HG03280 (cell line): ENCODE data around the gene AKR1C2.
"Not testable (repeated sequence)": the region's sequence is repeated elsewhere in the genome, so short reads cannot be mapped to it uniquely, and the experiment has no call there.

ENCODE experiments used
- ATAC-seq: cut with Tn5 transposase; IDR thresholded peaks from one replicate; pipeline ENCODE4 v1.9.1; 2021; ENCODE audit warnings: mild to moderate bottlenecking, moderate library complexity; ENCODE audit not compliant: unreplicated experiment

The AKR1C2 gene

DNA sequence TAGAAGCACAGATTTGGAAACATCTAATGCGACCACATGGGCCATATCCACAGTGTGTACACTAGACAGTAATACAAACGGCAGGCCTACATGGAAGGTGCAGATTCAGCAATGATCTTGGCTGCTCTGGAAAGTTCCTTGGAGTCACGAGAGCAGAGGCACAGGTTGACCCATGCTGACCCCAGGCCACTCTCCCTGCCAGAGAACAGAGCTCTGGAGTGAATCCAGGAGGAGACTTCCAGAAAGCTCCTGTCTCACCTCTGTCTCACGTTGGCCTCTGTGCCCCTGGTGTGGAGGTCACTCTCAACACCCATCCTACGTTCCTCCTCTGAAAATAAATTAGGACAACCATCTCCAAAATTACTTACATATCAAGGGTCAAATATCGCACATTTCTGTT, 12.2 kb downstream of the AKR1C2 start:
- ATAC-seq, result not testable (repeated sequence)

DNA sequence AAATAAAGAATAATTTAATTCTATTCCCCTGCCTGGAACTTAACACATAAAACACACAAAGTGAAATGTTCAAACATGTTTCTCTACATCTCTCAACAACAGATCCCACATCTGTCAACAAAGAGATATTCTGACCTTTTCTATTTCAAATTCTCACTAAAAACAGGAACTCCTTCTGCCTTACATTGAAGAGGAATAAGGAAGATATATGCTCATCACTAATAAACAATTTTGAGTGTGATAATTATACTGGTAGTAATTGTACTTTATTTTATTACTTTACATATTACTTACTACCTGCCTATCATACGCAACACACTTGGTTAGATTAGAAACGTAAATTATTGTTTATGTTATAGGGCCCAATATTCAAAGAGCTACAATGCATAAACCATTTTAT, 13.4 kb downstream of the AKR1C2 start:
- no peak for ATAC-seq

DNA sequence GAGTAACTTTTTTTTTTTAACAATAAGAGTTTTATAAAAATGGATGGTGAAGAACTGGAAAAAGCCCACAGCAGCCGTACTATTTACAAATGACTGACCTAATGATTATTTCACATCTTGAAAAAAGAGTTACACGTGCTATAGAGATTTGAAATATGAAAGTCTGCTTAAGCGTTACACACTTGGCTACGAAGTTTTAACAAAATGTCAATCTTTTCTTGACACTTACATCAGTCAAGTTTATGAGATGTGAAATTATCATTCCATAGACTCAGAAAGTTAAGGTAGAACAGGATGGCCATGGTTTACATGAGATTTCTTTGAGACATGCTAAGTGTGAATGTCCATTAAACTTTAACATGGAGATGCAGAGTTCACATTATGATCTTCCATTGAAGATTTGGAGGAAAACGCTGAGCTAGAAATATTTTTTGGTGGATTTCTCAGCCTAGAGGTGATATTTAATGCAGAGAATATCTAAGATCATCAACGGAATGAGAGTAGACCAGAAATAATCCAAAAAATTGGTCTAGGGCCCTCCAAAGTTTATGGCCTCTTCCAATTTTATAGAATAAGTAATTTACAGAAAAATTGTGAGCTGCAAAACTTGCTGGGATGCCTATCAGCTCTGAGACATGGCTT, 15.5 kb downstream of the AKR1C2 start:
- ATAC-seq, result not testable (repeated sequence)

DNA sequence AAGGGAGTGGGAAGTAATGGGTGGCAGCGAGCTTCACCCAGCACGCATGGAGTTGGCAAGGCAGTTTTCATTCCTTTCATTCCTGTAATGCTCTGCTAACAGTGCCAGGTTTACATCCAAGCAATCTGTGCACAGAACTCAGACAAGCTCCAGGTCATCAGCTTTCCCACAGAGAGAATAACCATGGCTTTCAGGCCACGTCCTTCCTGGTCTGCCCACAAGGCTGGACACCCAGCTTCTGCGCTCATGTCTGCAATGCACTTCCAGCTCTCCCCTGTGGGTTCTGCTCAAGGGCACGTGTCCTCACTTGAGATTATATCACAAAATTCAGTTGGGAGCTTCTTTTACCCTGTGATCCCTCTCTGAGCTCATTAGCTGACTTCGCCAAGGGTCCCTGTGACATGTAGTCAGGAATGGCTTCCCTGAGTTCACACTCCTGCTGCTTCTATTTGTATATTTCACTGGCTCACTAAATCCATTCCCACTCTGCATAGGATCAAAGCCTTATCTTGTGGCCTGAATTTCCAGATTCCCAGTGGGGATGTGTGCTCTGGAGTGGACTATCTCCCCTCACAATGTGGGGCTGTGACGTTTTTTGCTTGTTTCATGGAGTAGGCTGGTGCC, 18.6 kb downstream of the AKR1C2 start:
- no peak for ATAC-seq

DNA sequence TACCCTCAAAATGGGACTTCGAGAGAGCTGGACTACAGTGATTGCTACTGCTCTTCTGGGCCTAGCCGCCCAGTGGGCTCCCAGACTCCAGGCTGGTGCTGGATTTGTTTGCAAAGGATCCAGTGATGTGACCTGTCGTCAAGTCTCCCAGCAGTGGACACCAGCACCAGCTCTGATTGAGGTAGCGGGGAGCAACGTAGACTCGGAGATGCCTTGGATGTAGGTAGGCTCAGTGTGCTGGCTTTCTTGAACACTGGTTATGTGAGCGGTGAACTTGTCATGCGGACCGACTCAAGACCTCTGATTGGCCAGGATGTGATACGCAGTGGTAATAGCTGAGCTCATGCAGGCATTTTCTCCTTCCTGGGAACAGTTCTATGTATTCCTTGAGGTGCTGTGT, 19.4 kb downstream of the AKR1C2 start:
- no peak for ATAC-seq

DNA sequence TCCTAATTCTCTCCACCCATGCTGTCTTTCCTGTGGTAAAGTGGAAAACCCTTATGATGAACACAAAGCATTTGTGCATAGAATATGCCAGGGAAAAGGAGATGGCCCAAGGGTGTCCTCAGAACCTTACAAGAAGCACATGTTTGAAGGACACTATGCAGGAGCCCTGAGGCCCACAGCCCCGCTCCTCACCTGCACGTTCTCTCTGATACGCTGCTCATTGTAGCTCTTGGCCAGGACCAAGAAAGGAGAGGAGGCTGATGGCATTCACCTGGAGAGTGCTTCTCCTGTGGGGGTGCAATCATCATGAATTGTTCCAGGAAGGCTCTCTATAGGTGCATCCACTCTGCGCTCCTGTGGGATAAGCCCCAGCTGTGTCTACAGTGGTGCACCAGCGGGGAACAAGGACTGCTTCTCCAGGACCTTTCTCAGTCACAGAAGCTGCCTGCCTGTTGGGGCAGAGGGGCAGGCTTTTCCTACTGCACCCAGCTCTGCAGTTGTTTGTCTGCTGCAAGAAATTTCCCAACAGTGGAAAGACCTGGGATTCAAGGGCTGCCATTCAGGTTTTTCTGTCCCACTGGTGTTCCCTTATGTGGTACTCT, 19.9 kb downstream of the AKR1C2 start:
- no peak for ATAC-seq

DNA sequence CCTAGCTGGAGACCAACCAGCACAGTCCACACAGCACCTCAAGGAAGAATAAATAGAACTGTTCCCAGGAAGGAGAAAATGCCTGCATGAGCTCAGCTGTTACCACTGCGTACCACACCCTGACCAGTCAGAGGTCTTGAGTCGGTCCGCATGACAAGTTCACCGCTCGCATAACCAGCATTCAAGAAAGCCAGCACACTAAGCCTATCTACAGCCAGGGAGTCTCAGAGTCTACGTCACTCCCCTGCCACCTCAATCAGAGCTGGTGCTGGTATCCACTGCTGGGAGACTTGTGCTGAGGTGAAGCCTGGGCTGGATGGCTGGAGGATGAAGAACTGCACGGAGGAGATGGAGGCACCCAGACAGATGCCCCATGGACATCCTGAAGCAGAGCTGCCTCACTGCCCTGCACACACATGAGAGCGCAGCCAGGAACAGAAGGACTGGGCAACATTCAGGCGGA, 20.9 kb downstream of the AKR1C2 start:
- no peak for ATAC-seq

DNA sequence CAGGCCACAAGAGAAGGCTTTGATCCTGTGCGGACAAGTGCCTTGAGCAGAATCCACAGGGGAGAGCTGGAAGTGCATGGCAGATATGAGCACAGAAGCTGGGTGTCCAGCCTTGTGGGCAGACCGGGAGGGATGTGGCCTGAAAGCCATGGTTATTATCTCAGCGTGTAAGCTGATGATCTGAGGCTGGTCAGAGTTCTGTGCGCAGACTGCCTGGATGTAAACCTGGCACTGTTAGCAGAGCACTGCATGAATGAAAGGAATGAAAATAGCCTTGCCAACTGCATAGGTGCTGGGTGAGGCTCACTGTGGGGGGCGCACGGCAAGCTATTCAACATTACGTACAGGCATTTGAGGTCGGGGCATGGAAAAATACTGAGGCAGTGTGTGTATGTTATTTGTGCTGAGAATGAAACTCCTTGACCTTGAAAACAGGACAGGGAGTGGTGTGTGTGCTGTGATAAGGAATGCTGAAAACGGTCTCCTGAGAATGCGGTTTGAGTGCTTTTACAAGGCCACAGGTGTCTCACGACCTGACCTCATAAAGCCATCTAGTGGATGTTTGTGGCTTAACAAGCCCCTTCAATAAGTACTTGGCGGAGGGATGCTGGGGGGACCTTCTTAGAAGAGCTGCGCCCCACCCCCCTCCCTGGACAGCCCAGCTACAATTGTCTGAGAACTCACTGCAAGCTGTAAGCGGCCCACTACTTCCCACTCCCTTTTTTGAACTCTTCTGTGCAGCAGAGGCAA, 21.8 kb downstream of the AKR1C2 start:
- ATAC-seq, result no peak

GRCh38 chr10:4980793-4981192, 22.9 kb downstream of the AKR1C2 start:
- no peak for ATAC-seq

GRCh38 chr10:4978870-4979269, 24.8 kb downstream of the AKR1C2 start:
- ATAC-seq, result no peak

- ATAC-seq, result no peak
Observed at GRCh38 chr10:4977025-4977424, 26.6 kb downstream of the AKR1C2 start.

DNA sequence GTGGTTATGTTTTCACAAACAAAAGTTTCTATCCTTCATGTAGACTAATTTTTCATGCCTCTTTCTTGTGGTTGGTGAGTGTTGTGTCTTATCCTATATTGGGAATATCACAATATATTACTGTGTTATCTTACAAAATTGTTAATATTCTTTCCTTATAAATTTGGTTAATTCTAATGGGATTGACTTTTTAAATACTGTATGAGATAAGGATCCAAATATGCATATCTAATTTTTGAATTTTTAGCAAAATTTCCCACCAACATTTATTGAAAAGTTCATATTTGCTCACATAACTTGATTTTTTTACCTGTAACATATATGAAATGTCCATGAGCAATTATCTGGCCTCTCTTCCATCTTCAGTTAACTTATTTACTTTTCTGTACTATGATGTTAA, 29.3 kb downstream of the AKR1C2 start:
- ATAC-seq, result not testable (repeated sequence)

DNA sequence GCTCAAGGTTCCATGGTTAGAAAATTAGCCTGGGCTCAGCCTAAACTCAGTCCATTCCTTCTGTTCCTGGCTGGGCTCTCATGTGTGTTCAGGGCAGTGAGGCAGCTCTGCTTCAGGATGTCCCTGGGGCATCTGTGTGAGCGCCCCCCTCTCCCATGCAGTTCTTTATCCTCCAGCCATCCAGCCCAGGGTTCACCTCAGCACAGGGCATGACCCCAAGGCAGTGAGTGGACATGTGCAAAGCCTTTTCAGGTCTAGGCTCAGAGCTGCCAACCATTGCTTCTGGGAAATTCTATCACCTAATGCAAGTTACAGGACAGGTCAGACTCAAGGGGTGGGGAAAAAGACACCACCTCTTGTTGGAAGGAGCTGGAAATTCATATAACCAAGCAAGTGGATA, 30.4 kb downstream of the AKR1C2 start:
- not testable (repeated sequence) for ATAC-seq

GRCh38 chr10:4972369-4973142, 31.1 kb downstream of the AKR1C2 start:
- not testable (repeated sequence) for ATAC-seq

DNA sequence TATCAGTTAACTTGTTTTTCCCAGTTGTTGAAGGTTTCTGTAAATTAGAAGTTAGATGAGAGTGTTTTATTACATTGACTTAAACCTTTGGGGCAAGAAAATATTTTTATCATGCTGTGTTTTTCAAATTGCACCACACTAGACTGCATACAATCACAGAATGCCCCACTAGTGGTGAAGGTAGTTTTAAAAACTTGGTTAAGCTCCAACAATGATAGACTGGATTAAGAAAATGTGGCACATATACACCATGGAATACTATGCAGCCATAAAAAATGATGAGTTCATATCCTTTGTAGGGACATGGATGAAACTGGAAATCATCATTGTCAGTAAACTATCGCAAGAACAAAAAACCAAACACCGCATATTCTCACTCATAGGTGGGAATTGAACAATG, 33.3 kb downstream of the AKR1C2 start:
- ATAC-seq, result not testable (repeated sequence)

- ATAC-seq, result not testable (repeated sequence)
Observed at GRCh38 chr10:4969289-4969688, 34.4 kb downstream of the AKR1C2 start.

DNA sequence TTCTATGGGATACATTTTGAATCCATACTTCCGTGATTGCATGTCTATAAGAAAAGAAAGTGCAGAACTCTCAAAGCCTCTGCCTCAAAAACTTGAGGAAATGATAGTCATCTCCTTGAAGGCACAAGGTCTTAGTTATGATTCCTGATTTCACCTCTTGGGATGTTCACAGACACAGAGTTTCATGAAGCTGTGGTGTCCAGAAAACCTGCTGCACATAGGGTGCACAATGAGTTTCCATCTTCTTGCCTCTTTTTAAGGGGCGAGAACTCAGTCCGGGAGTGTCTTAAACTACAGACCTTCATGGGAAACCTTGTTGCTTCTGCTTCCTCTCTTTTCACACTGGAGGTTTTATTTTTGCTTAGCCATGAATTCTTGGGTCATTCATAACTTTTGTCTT, 36.5 kb downstream of the AKR1C2 start:
- not testable (repeated sequence) for ATAC-seq

- not testable (repeated sequence) for ATAC-seq
Observed at GRCh38 chr10:4965763-4966162, 37.9 kb downstream of the AKR1C2 start.

DNA sequence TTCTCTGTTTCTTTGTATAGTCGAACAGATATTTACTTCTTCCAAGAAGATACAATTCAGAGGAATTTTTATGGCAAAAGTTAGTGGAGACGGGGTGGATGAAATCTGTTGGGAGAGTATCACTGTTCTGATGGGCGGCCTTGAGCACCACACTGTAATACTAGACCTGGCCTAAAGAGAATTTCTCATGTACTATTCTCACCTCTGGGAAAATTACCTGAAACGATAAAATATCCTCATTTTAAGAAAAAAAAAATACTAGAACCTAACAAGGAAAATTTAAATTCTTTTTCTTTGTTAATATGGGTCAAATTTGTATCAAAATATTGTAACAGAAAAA, 39.9 kb downstream of the AKR1C2 start:
- not testable (repeated sequence) for ATAC-seq

DNA sequence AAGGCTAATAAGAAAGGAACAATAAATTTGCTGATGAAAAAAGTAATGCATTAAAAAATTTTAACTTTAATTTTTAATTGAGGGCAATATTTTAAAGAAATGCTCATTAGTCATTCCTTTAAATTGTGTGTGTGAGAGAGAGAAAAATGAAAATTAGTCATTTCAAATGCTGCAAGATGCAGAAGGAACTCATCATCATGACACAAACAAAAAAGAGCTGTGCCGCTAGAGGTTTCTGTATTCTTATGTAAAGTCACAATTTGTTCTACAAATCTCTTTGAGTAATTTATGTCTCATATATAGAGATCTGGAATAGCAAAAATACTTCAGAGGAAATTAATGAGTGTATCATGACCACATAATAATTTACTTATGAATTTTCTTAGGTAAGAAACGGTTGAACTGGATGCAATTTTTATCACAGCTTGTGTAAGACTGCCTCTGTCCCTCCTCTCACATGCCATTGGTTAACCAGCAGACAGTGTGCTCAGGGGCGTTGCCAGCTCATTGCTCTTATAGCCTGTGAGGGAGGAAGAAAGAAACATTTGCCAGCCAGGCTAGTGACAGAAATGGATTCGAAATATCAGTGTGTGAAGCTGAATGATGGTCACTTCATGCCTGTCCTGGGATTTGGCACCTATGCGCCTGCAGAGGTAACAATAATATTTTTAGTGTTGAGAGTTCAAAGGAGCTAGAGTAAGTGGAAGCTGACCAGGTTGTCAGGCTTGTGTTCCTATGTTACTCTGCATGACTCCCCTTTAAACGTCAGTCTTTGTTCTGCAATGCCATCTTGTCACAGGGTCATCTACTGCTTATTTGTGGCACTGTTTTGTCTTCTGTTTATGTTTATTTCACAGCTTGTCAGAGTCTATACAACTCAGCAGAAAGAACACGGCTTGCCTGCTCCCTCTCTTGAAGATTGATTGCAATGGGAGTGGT, 40.5 kb downstream of the AKR1C2 start, which contains the start of gene AKR1C1:
AKR1C1 (plus strand) TSS at position 540 of the 939 bp plus-strand sequence; CDS start at position 570, 30 bp downstream.
- not testable (repeated sequence) for ATAC-seq
